Small intestine (tissue), 7 donors: ENCODE results near the gene SNX17. TPM values are rescaled to one million over a fixed set of nuclear protein-coding genes. Genes with fewer than 3 reads are reported as not detected.

Experiments used
- DNase-seq, 2 donors: peaks; one replicate each; pipeline versions ENCODE4 v3.0.0 to v3.0.0-alpha.2; 2013
- FAIRE-seq: peaks from 2 replicates; lab custom pipeline; 2012; peaks lifted over from hg19 to GRCh38; lab: Jason Lieb, UNC
- H3K27ac ChIP-seq, 3 donors: one replicate each; pipeline ENCODE4 v1.5.1; 2013; ENCODE audit warnings: low read length in 2 of 3, mild to moderate bottlenecking in 2 of 3, control low read depth in 1 of 3, inconsistent platforms in 1 of 3, low read depth in 1 of 3, moderate library complexity in 1 of 3
- H3K27me3 ChIP-seq, 3 donors: one replicate each; pipeline ENCODE4 v1.6.1; 2013; ENCODE audit warnings: low read length in 3 of 3, inconsistent platforms in 1 of 3; ENCODE audit not compliant: control insufficient read depth in 3 of 3, insufficient read depth in 3 of 3
- H3K36me3 ChIP-seq, 3 donors: one replicate each; pipeline ENCODE4 v1.6.1; 2013; ENCODE audit warnings: low read length in 3 of 3, inconsistent platforms in 1 of 3, low read depth in 1 of 3, mild to moderate bottlenecking in 1 of 3, moderate library complexity in 1 of 3; ENCODE audit not compliant: control insufficient read depth in 3 of 3, insufficient read depth in 2 of 3
- H3K4me1 ChIP-seq, 3 donors: one replicate each; pipeline ENCODE4 v1.6.1; 2013; ENCODE audit warnings: low read length in 2 of 3, inconsistent platforms in 1 of 3, low read depth in 1 of 3, mild to moderate bottlenecking in 1 of 3, moderate library complexity in 1 of 3; ENCODE audit not compliant: control insufficient read depth in 3 of 3, insufficient read depth in 2 of 3
- H3K4me3 ChIP-seq, 3 donors: one replicate each; pipeline ENCODE4 v1.5.1; 2013; ENCODE audit warnings: low read length in 3 of 3, control low read depth in 1 of 3, inconsistent platforms in 1 of 3, low read depth in 1 of 3, mild to moderate bottlenecking in 1 of 3, moderate library complexity in 1 of 3
- H3K9me3 ChIP-seq, 2 donors: one replicate each; pipeline ENCODE4 v1.6.1; 2013; ENCODE audit warnings: low read depth in 1 of 2, low read length in 1 of 2; ENCODE audit not compliant: control insufficient read depth in 2 of 2, insufficient read depth in 1 of 2
- WGBS, 3 donors: extraction: QIAGEN DNeasy Blood & Tissue Kit; methylation state at CpG; one replicate each; pipeline ENCODE4 v1.1.7; 2013; 5-methylcytosine and 5-hydroxymethylcytosine counted together
- polyA plus RNA-seq, 4 donors: library from polyadenylated mRNA; stranded (reverse) in 3 of 4; unstranded in 1 of 4; fragments of 200-250 nt in 3 of 4; fragments of 120-200 nt in 1 of 4; gene quantifications; one replicate each; pipeline versions ENCODE4 v1.2.1 to v1.2.3, GENCODE V29; 2013
- donor health status: healthy with polysubstance abuse.
- donor health status: control.
- donor health status: control.
- donor health status: Bipolar disorder and iron deficiency.
- donor health status: healthy.

The SNX17 gene
- polyA plus RNA-seq, 4 donors = 64.6 to 76.6 (median 70.9) TPM

DNA sequence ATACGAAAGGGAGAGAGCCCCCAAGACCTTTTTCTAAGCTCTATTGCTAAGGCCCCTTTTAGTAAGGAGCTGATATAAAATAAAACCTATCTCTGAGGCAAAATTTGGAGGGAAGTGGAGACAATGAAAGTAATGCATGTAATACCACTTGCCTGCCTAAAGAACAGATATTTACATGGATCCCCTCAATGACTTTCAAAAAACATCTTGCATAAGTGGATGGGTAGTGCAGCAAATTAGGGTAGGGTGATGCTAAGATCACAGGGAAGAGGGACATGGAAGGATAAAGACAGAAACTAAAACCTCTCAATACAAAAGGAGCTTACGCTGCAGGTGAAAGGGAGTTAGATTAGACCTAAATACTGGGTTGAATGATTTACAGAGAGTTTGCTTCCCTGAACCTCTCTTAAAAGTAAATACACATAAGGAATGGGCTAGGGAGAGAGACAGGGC, 9.0 kb downstream of the SNX17 start:
- DNase-seq = peak in 1 of 2 donors; percentile 77
- Histone ChIP-seq H3K27me3 (no peaks in the 10 kb centered on the region), H3K27ac (peak overlapping the region; percentile 82 to 96 (median 88)), H3K4me1 (peaks cover 2 to 22% (median 2%) of the 10 kb centered on the region in 3 donors), H3K4me3 (peak overlapping the region; percentile 65 to 91 (median 79)), H3K9me3 (no peaks in the 10 kb centered on the region), H3K36me3 (peaks cover 17 to 77% (median 37%) of the 10 kb centered on the region in 3 donors)
- WGBS, 3 donors = 36 to 66% (median 51%) methylated on average over 2 of the region's 2 CpGs
- FAIRE-seq = no peak

DNA sequence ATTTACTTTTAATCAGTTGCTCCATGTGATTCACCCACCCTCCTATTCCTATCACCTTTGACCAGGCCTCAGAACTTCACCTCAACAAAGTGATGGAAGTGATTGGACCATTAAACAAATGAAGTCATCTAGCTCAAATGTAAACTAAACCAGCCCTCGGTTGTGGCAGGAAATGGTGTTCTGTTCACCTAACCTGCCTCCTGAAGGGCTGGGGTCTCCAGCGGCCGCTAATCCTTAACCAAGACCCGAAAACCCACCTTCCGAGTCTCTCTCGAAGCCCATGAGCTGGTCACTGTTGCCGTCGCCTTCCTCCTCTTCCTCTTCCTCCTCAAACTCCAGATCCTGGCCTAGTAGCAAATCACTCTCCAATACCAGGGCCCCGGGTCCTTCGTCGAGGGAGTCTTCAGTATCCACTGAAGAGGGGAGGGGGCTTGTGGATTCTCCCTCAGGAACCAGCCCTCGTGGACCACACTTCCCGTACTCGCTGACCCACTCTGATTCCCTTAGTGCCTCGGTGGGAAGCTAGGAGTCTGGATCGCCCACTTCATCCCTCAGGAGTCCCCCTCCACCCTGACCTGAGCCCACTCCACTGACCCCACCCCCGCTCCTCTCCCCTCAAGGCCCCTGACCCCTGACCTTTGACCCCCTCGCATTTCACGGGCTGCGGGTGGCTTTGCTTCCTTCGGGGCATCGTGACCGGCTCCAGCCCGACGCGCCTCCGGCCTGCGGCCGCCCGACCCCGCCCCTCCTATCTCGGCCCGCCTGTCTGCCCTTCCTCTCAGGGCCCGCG, 9.6 kb downstream of the SNX17 start:
- DNase-seq (peak in 1 of 2 donors; percentile 81), FAIRE-seq (no peak)
- WGBS, 3 donors = 1% methylated on average over 34 to 35 of the region's 35 CpGs
- H3K9me3 ChIP-seq = no peaks in the 10 kb centered on the region
- peaks cover 2 to 22% (median 2%) of the 10 kb centered on the region in 3 donors for H3K4me1 ChIP-seq
- H3K36me3 ChIP-seq = peaks cover 16 to 77% (median 32%) of the 10 kb centered on the region in 3 donors
- H3K27ac ChIP-seq = peak overlapping the region; percentile 82 to 96 (median 88)
- no peaks in the 10 kb centered on the region for H3K27me3 ChIP-seq
- peak overlapping the region; percentile 65 to 91 (median 79) for H3K4me3 ChIP-seq

DNA sequence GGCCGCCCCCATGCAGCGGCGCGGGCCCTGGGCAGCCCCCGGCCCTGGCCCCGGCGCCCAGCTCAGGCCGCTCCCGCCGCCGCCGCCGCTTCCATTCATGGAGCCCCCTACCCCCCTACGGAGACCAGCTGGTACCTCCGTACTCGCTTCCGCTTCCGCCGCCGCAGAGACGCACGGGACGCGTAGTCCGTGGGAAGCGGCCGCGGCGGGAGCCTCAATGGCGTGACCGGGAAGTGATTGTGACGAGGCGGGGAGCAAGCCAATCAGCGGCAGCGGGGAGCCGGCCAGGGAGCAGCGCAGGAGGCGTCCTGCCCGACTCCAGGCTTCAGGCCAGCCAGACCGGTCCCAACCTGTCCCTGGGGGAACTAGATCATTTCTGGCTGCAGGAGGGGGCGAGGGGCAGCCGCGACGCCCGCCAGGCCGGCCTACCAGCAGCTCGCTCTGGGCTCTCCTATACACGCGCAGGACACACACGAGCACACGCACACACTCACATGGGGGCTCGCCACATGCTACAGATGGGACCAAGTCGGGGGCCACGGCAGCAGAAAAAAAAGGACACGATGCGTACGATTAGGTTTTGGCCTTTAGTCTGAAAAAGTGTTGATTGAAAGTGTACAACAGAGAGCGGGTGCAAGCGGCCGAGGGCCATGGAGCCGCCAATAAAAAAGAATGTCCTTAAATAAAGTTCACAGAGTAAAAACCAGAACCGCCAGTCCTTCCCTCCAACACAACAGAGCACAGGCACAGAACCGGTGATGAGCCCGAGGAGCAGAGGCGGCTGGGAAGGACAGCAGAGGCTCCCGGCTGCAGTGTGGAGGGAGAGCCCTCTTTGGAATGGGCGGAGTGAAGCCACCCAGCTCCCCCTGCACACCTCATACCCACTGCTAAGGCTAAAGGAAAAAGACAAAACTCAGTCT, 10.5 kb downstream of the SNX17 start, which contains the start of gene ZNF513:
TSS of gene ZNF513 (minus strand) at position 109 of the 920 bp plus-strand sequence. CDS start 208 bp downstream, outside the sequence.
- H3K9me3 ChIP-seq = no peaks in the 10 kb centered on the region
- DNase-seq (peak; percentile 96 to 97), FAIRE-seq (no peak)
- peak within 1 kb of the TSS; percentile 65 to 91 (median 79) for H3K4me3 ChIP-seq
- H3K4me1 ChIP-seq = peaks cover 2 to 22% (median 2%) of the 10 kb centered on the region in 3 donors
- peaks cover 18 to 69% (median 30%) of the 10 kb centered on the region in 3 donors for H3K36me3 ChIP-seq
- 15 to 18% (median 17%) methylated on average over 58 to 67 of the region's 67 CpGs for WGBS, 3 donors
- peak within 1 kb of the TSS; percentile 82 to 96 (median 88) for H3K27ac ChIP-seq
- H3K27me3 ChIP-seq = no peaks in the 10 kb centered on the region

DNA sequence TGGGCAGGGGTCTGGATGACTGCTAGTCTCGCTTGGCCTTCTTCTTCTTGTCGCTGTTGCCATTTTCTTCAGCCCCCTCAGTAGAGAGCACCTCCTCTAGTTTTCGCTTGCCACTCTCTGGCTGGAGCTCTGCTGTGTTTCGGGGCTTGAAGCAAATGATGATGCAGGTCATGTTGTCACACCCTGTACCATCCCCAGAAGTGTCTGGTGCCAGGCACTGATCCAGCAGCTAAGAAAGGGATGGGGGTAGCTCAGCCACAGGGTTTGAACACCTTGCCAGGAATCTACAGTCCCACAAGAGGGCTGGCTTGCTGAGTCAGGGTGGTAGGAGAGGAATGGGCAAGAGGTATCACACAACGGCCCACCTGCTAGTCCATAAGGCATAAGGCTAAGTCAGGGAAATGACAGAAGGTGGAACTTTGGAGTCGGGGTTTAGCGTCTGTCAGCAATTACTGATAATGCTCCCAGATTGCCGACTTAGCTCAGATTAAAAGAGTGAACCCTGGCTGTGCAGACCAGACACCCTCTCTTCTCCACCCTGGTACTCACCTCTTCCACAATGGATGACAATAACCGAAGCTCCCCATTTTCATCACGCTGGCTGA, 11.3 kb downstream of the SNX17 start:
- 73 to 82% (median 77%) methylated on average over 10 of the region's 10 CpGs for WGBS, 3 donors
- DNase-seq (no peak), FAIRE-seq (no peak)
- H3K9me3 ChIP-seq = no peaks in the 10 kb centered on the region
- H3K36me3 ChIP-seq = peaks cover 18 to 61% (median 26%) of the 10 kb centered on the region in 3 donors
- no peak overlapping the region for H3K4me3 ChIP-seq
- peaks cover 2 to 22% (median 2%) of the 10 kb centered on the region in 3 donors for H3K4me1 ChIP-seq
- H3K27me3 ChIP-seq = no peaks in the 10 kb centered on the region
- peak overlapping the region in 1 of 3 donors; percentile 88 for H3K27ac ChIP-seq

DNA sequence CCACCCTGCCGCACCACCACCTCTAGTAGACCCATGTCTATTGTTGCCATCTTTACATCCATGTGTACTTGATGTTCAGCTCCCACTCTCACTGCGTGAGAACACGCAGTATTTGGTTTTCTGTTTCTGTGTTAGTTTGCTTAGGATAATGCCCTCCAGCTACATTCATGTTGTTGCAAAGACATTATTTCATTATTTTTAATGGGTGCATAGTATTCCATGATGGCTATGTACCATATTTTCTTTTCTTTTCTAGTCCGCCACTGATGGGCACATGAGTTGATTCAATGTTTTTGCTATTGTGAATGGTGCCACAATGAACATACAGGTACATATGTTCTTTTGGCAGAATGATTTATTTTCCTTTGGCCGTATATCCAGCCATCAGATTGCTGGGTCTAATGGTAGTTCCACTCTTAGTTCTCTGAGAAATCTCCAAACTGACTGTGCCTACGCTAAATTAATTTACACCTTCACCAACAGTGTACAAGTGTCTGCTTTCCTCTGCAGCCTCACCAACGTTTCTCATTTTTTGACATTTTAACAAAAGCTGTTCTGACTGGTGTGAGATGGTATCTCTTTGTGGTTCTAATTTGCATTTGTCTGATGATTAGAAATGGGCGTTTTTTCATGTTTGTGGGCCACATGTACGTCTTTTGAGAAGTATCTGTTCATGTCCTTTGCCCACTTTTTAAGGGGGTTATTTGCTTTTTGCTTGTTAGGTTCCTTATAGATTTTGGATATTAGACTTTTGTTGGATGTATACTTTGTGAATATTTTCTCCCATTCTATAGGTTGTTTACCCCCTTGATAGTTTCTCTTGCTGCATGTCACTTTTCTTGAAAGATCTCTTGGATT, 20.6 kb downstream of the SNX17 start:
- Histone ChIP-seq H3K4me3 (no peak overlapping the region), H3K27ac (no peak overlapping the region), H3K36me3 (peaks cover 0 to 21% (median 1%) of the 10 kb centered on the region in 3 donors), H3K27me3 (no peaks in the 10 kb centered on the region), H3K9me3 (no peaks in the 10 kb centered on the region), H3K4me1 (no peaks in the 10 kb centered on the region)
- DNase-seq = no peak
- WGBS, 3 donors = 91 to 96% (median 91%) methylated on average over 9 of the region's 9 CpGs
- no peak for FAIRE-seq

DNA sequence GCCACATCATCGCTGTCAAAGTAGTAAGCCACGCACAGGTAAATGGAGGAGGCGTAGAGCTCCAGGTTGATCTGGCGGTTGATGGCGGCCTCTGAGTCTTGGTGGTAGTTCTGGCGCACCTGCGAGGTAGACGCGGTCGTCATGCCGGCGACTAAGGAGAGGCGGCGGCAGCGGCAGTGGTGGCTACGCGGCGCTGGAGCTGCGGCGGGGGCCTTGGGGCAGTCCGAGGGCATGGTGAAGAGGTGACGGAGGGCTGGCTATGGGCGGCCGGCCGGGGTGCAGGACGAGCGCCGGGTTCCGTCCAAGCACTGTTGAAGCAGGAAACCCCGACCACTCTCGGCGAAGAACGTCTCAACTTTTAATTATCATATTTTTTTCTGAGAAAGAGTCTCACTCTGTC, 22.8 kb downstream of the SNX17 start:
- H3K36me3 ChIP-seq = peaks cover 0 to 21% (median 0%) of the 10 kb centered on the region in 3 donors
- no peak for FAIRE-seq
- WGBS, 3 donors = 97 to 99% (median 98%) methylated on average over 32 to 33 of the region's 33 CpGs
- no peak for DNase-seq
- no peak overlapping the region for H3K27ac ChIP-seq
- no peaks in the 10 kb centered on the region for H3K27me3 ChIP-seq
- no peaks in the 10 kb centered on the region for H3K9me3 ChIP-seq
- no peak overlapping the region for H3K4me3 ChIP-seq
- no peaks in the 10 kb centered on the region for H3K4me1 ChIP-seq

DNA sequence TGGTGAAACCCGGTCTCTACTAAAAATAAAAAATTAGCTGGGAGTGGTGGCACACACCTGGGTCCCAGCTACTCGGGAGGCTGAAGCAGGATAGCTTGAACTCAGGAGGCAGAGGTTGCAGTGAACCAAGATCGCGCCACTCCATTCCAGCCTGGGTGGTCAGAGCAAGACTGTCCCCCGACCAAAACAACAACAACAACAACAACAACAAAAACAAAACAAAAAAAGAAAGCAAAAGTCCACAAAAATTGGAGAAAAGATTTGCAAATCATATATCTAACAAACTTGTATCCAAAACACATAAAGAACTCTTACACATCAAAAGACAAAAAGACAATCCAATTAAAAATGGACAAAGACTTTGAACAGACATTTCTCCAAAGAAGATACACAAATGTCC, 28.5 kb downstream of the SNX17 start:
- Histone ChIP-seq H3K4me1 (no peaks in the 10 kb centered on the region), H3K27me3 (no peaks in the 10 kb centered on the region), H3K9me3 (no peaks in the 10 kb centered on the region), H3K27ac (no peak overlapping the region), H3K36me3 (peaks cover 0 to 22% (median 0%) of the 10 kb centered on the region in 3 donors), H3K4me3 (no peak overlapping the region)
- 92 to 95% (median 94%) methylated on average over 5 of the region's 5 CpGs for WGBS, 3 donors
- FAIRE-seq (no peak), DNase-seq (no peak)
